Endothelial cell of umbilical vein (primary cell): Measurements from ENCODE around the gene RBFOX1. TPM values are rescaled to one million over a fixed set of nuclear protein-coding genes. Genes with fewer than 3 reads are reported as not detected.

Source experiments
- BruUV-seq: library from RNA; stranded (reverse); fragments of 400-500 nt; replicated peaks from 2 replicates; lab custom pipeline; 2021; lab: Mats Ljungman, UMichigan
- CTCF ChIA-PET: fragments of 300-600, 350-600 bp; sonication (Branson Sonifier 250); formaldehyde crosslinking; loops from one replicate; lab custom pipeline; 2021; ENCODE audit warnings: antibody characterized with exemption, inconsistent platforms; lab: Charles Lee
- POLR2A ChIA-PET: fragments of 300-600, 350-600 bp; sonication (Branson Sonifier 250); formaldehyde crosslinking; loops from one replicate; lab custom pipeline; 2021; ENCODE audit warnings: antibody characterized with exemption, inconsistent platforms; lab: Charles Lee
- DNase-seq: peaks from one replicate; pipeline ENCODE4 v3.0.0-alpha.2; 2011; ENCODE audit warnings: low read depth, low spot score
- FAIRE-seq: peaks from 2 replicates; lab custom pipeline; 2011; peaks lifted over from hg19 to GRCh38; lab: Jason Lieb, UNC
- H2AFZ ChIP-seq: 2 replicates; pipeline ENCODE4 v1.6.0; 2012; ENCODE audit warnings: low read depth, low read length, control low read depth, inconsistent platforms
- H3K27ac ChIP-seq: 2 replicates; pipeline ENCODE4 v1.5.1; 2011; ENCODE audit warnings: low read depth, mild to moderate bottlenecking, control low read depth, low read length, moderate library complexity; ENCODE audit not compliant: insufficient read depth
- H3K27me3 ChIP-seq, 2 experiments: 2 replicates each; pipeline versions ENCODE4 v1.6.0 to v1.6.1; 2011; ENCODE audit warnings: low read length in 2 of 2, mixed read lengths in 1 of 2; ENCODE audit not compliant: control insufficient read depth in 2 of 2, insufficient read depth in 2 of 2
- H3K36me3 ChIP-seq, 2 experiments: 2 replicates in 1 of 2; 3 replicates in 1 of 2; pipeline ENCODE4 v1.5.1; 2011; ENCODE audit warnings: low read length in 2 of 2, mild to moderate bottlenecking in 1 of 2, moderate library complexity in 1 of 2; ENCODE audit not compliant: control insufficient read depth in 2 of 2, insufficient read depth in 2 of 2; ENCODE audit errors: extremely low read depth in 1 of 2
- H3K4me1 ChIP-seq: 3 replicates; pipeline ENCODE4 v1.5.1; 2011; ENCODE audit warnings: mild to moderate bottlenecking, low read length; ENCODE audit not compliant: control insufficient read depth, insufficient read depth; ENCODE audit errors: extremely low read depth
- H3K4me2 ChIP-seq: 2 replicates; pipeline ENCODE4 v1.6.1; 2011; ENCODE audit warnings: low read length, control low read depth, mixed read lengths; ENCODE audit not compliant: insufficient read depth
- H3K4me3 ChIP-seq, 3 experiments: fragments of 200-600 bp in 1 of 3; sonication (generic), shearing (Covaris generic) in 1 of 3; replicated peaks in 1 of 3; 2 replicates each; pipeline ENCODE4 v1.5.1; 2011 to 2016; ENCODE audit warnings: control low read depth in 3 of 3, low read length in 3 of 3, mild to moderate bottlenecking in 2 of 3, inconsistent platforms in 1 of 3, low read depth in 1 of 3, moderate library complexity in 1 of 3; ENCODE audit not compliant: insufficient read depth in 1 of 3
- H3K79me2 ChIP-seq: 2 replicates; pipeline ENCODE4 v1.6.0; 2012; ENCODE audit warnings: low read length, inconsistent platforms; ENCODE audit not compliant: control insufficient read depth, insufficient read depth
- H3K9ac ChIP-seq: replicated peaks from 2 replicates; pipeline ENCODE3; 2011; ENCODE audit warnings: low read length, control low read depth; ENCODE audit not compliant: insufficient read depth; ENCODE audit errors: extremely low read depth
- H3K9me1 ChIP-seq: replicated peaks from 3 replicates; pipeline ENCODE4 v1.6.0; 2011; ENCODE audit warnings: mild to moderate bottlenecking, low read length; ENCODE audit not compliant: control insufficient read depth, insufficient read depth; ENCODE audit errors: extremely low read depth
- H3K9me3 ChIP-seq: replicated peaks from 2 replicates; pipeline ENCODE4 v1.5.1; 2012; ENCODE audit warnings: low read length, inconsistent platforms; ENCODE audit not compliant: control insufficient read depth, insufficient read depth
- H4K20me1 ChIP-seq: replicated peaks from 2 replicates; pipeline ENCODE3; 2011; ENCODE audit warnings: mild to moderate bottlenecking, low read length; ENCODE audit not compliant: control insufficient read depth, insufficient read depth; ENCODE audit errors: extremely low read depth
- CTCF ChIP-seq, 2 donors: IDR thresholded peaks; 1 replicate in 1 of 2; 2 replicates in 1 of 2; pipeline ENCODE4 v1.5.1; 2011; ENCODE audit warnings: low read length in 2 of 2, mild to moderate bottlenecking in 2 of 2, moderate library complexity in 2 of 2, control low read depth in 1 of 2, inconsistent platforms in 1 of 2, low read depth in 1 of 2; ENCODE audit not compliant: insufficient read depth in 1 of 2; ENCODE audit errors: extremely low read depth in 1 of 2
- EZH2 ChIP-seq: IDR thresholded peaks from 2 replicates; pipeline ENCODE4 v1.6.1; 2012; ENCODE audit warnings: borderline replicate concordance, low read depth, mild to moderate bottlenecking, moderate library complexity, low read length, inconsistent platforms; ENCODE audit not compliant: severe bottlenecking
- FOS ChIP-seq: IDR thresholded peaks from 2 replicates; pipeline ENCODE4 v1.6.1; 2011; ENCODE audit warnings: mild to moderate bottlenecking, low read length, moderate library complexity, borderline replicate concordance; ENCODE audit not compliant: insufficient read depth
- GATA2 ChIP-seq: IDR thresholded peaks from 2 replicates; pipeline ENCODE4 v1.7.0; 2011; ENCODE audit warnings: low read depth, mild to moderate bottlenecking, moderate library complexity, mixed read lengths, low read length; ENCODE audit not compliant: insufficient read length, insufficient read depth
- JUN ChIP-seq: IDR thresholded peaks from 2 replicates; pipeline ENCODE4 v1.6.1; 2011; ENCODE audit warnings: borderline replicate concordance, low read depth; ENCODE audit not compliant: insufficient read length, insufficient read depth
- MAX ChIP-seq: IDR thresholded peaks from 2 replicates; pipeline ENCODE4 v1.6.1; 2011; ENCODE audit not compliant: insufficient read depth, insufficient read length
- MYC ChIP-seq: IDR thresholded peaks from one replicate; pipeline ENCODE4 v1.6.1; 2011; ENCODE audit warnings: mild to moderate bottlenecking, low read depth, low read length
- POLR2A ChIP-seq: IDR thresholded peaks from 2 replicates; pipeline ENCODE4 v1.6.1; 2012; ENCODE audit warnings: low read depth, mild to moderate bottlenecking, control low read depth, low read length
- POLR2AphosphoS5 ChIP-seq: IDR thresholded peaks from 2 replicates; pipeline ENCODE4 v1.6.1; 2012; ENCODE audit warnings: low read depth, mild to moderate bottlenecking, control low read depth, low read length, moderate library complexity; ENCODE audit not compliant: insufficient read depth
- dilution Hi-C: fragments of 300-500 bp; cut with MboI; formaldehyde crosslinking; loops from one replicate; pipeline ENCODE4 v1.15.0; 2019; ENCODE audit warnings: low sequenced_read_pairs; ENCODE audit not compliant: extremely low pct_ligation_motif_present
- intact Hi-C: fragments of 100-400 bp; cut with micrococcal nuclease; formaldehyde crosslinking; loops from one replicate; pipeline ENCODE4 v1.10.0; 2022
- polyA plus RNA-seq, 4 experiments: library from polyadenylated mRNA; depleted of rRNA in 3 of 4; stranded (reverse) in 3 of 4; unstranded in 1 of 4; fragments of >200 nt; gene quantifications; 2 replicates each; pipeline versions ENCODE4 v1.2.1 to v1.2.3, GENCODE V29; 2011 to 2012; ENCODE audit warnings: missing spikeins in 1 of 4
- total RNA-seq: library from RNA; stranded (reverse); gene quantifications from 2 replicates; pipeline ENCODE4 v1.2.3, GENCODE V29; 2021

Gene RBFOX1
- total and polyA plus RNA-seq, 2 donors (not counting 3 experiments of a cell fraction or from before 2014, with no cell fraction given): not detected

DNA sequence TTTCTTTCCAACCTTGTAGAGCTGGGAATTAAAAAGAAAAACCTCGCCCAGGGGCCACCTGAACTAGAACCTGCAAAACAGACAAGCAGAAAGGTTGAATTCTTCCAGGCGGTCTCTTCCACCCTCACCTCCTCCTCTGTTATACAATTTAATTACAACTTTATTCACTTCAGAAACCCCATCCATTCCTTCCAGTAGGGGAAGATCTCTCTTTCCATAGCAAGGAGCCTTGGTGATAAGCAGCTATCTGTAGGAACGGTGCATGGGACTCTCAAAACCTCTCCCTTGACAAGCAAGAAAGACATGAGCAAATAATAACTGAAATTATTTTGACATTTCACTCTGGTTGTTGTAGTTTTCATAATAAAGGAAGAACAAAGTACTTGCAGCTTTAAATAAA is 176.0 kb downstream of the RBFOX1 start:
- BruUV-seq: no TSS peak
- Histone ChIP-seq H3K27me3 (no peaks in the 10 kb centered on the region), H3K4me1 (no peaks in the 10 kb centered on the region), H2AFZ (no peak overlapping the region), H3K4me2 (no peak overlapping the region), H3K9me3 (peaks cover 3% of the 10 kb centered on the region), H3K36me3 (no peaks in the 10 kb centered on the region), H4K20me1 (no peaks in the 10 kb centered on the region), H3K27ac (no peak overlapping the region), H3K4me3 (no peak overlapping the region), H3K79me2 (no peaks in the 10 kb centered on the region), H3K9ac (no peak overlapping the region), H3K9me1 (no peaks in the 10 kb centered on the region)
- ChIA-PET POLR2A (no interaction called here), CTCF (no interaction called here)
- DNase-seq (no peak), FAIRE-seq (no peak)
- intact Hi-C loops (no loop called here), dilution Hi-C loops (no loop called here)
- TF ChIP-seq POLR2A (no peak), POLR2AphosphoS5 (no peak), MAX (no peak), JUN (no peak), FOS (no peak), CTCF (IDR thresholded peaks at IDR 0.05; ENCODE audit: extremely low read depth in 1 of 2, insufficient read depth in 1 of 2, low read depth in 1 of 2, low read length in 2 of 2) (no peak), GATA2 (no peak), MYC (no peak), EZH2 (no peak)
